Endothelial cell of umbilical vein (primary cell): ENCODE results near the gene MYOM3.

Experiments
- EZH2 ChIP-seq: IDR thresholded peaks from 2 replicates; pipeline ENCODE4 v1.6.1; 2012; ENCODE audit warnings: borderline replicate concordance, low read depth, mild to moderate bottlenecking, moderate library complexity, low read length, inconsistent platforms; ENCODE audit not compliant: severe bottlenecking
- FOS ChIP-seq: IDR thresholded peaks from 2 replicates; pipeline ENCODE4 v1.6.1; 2011; ENCODE audit warnings: mild to moderate bottlenecking, low read length, moderate library complexity, borderline replicate concordance; ENCODE audit not compliant: insufficient read depth
- GATA2 ChIP-seq: IDR thresholded peaks from 2 replicates; pipeline ENCODE4 v1.7.0; 2011; ENCODE audit warnings: low read depth, mild to moderate bottlenecking, moderate library complexity, mixed read lengths, low read length; ENCODE audit not compliant: insufficient read length, insufficient read depth
- JUN ChIP-seq: IDR thresholded peaks from 2 replicates; pipeline ENCODE4 v1.6.1; 2011; ENCODE audit warnings: borderline replicate concordance, low read depth; ENCODE audit not compliant: insufficient read length, insufficient read depth
- MAX ChIP-seq: IDR thresholded peaks from 2 replicates; pipeline ENCODE4 v1.6.1; 2011; ENCODE audit not compliant: insufficient read depth, insufficient read length
- MYC ChIP-seq: IDR thresholded peaks from one replicate; pipeline ENCODE4 v1.6.1; 2011; ENCODE audit warnings: mild to moderate bottlenecking, low read depth, low read length
- POLR2A ChIP-seq: IDR thresholded peaks from 2 replicates; pipeline ENCODE4 v1.6.1; 2012; ENCODE audit warnings: low read depth, mild to moderate bottlenecking, control low read depth, low read length
- POLR2AphosphoS5 ChIP-seq: IDR thresholded peaks from 2 replicates; pipeline ENCODE4 v1.6.1; 2012; ENCODE audit warnings: low read depth, mild to moderate bottlenecking, control low read depth, low read length, moderate library complexity; ENCODE audit not compliant: insufficient read depth
- TF ChIP-seq, protein P1 (sequence below), 2 donors: IDR thresholded peaks; 1 replicate in 1 of 2; 2 replicates in 1 of 2; pipeline ENCODE4 v1.5.1; 2011; ENCODE audit warnings: low read length in 2 of 2, mild to moderate bottlenecking in 2 of 2, moderate library complexity in 2 of 2, control low read depth in 1 of 2, inconsistent platforms in 1 of 2, low read depth in 1 of 2; ENCODE audit not compliant: insufficient read depth in 1 of 2; ENCODE audit errors: extremely low read depth in 1 of 2

DNA sequence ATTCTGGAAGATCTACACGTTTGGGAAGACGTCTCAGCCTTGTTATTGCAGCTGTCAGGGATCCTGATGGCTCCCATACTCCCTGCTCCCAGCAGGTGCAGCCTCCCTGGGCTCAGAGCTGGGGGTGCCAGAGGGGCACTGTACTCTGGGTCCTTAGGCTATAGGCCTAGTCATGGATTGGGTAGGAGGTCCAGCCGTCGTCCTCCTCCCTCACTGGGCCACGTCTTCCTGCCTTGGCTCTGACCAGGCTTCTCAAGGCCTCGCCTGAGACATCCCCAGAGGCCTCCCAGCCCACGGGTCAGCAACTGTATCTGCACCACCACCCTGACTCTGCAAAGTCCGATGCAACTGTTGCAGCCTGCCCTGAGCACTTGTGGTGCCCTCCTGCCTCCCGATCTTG is 18.2 kb downstream of the MYOM3 start:
- TF ChIP-seq POLR2A (no peak), EZH2 (no peak), POLR2AphosphoS5 (no peak), MAX (no peak), MYC (no peak), JUN (no peak), GATA2 (no peak), FOS (no peak)
- TF ChIP-seq, protein P1, sequence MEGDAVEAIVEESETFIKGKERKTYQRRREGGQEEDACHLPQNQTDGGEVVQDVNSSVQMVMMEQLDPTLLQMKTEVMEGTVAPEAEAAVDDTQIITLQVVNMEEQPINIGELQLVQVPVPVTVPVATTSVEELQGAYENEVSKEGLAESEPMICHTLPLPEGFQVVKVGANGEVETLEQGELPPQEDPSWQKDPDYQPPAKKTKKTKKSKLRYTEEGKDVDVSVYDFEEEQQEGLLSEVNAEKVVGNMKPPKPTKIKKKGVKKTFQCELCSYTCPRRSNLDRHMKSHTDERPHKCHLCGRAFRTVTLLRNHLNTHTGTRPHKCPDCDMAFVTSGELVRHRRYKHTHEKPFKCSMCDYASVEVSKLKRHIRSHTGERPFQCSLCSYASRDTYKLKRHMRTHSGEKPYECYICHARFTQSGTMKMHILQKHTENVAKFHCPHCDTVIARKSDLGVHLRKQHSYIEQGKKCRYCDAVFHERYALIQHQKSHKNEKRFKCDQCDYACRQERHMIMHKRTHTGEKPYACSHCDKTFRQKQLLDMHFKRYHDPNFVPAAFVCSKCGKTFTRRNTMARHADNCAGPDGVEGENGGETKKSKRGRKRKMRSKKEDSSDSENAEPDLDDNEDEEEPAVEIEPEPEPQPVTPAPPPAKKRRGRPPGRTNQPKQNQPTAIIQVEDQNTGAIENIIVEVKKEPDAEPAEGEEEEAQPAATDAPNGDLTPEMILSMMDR (IDR thresholded peaks at IDR 0.05; ENCODE audit: extremely low read depth in 1 of 2, insufficient read depth in 1 of 2, low read depth in 1 of 2, low read length in 2 of 2), result no peak
